HepG2 (cell line): Measurements from ENCODE around the gene ABCA4. TPM values are rescaled to one million over a fixed set of nuclear protein-coding genes. Genes with fewer than 3 reads are reported as not detected.

Experiments used
- ATAC-seq: fragments of 200-7000 bp; cut with Tn5 transposase; 3 replicates; pipeline ENCODE4 v1.9.1; 2020; ENCODE audit warnings: mild to moderate bottlenecking, moderate library complexity
- BruUV-seq: library from RNA; stranded (reverse); fragments of 400-500 nt; replicated peaks from 2 replicates; lab custom pipeline; 2021; lab: Mats Ljungman, UMichigan
- CTCF ChIA-PET: fragments of 300-600 bp; formaldehyde crosslinking; extraction: SDS; loops from one replicate; lab custom pipeline; 2021; ENCODE audit warnings: low total read pairs, inconsistent platforms, low intra/inter-chr PET ratio; lab: Yijun Ruan, JAX
- POLR2A ChIA-PET: fragments of 350-600 bp; sonication (Branson Sonifier 250); formaldehyde crosslinking; loops from one replicate; lab custom pipeline; 2020; ENCODE audit warnings: antibody characterized with exemption, inconsistent platforms; lab: Yijun Ruan, JAX
- DNase-seq: peaks from one replicate; pipeline ENCODE4 v3.0.0-alpha.2; 2015; ENCODE audit warnings: low spot score
- FAIRE-seq: peaks from 3 replicates; lab custom pipeline; 2011; peaks lifted over from hg19 to GRCh38; lab: Jason Lieb, UNC
- H2AFZ ChIP-seq: one replicate; pipeline ENCODE4 v1.6.1; 2011; ENCODE audit warnings: low read length, inconsistent platforms
- H3K27ac ChIP-seq: fragments of 300-600 bp; 3 replicates; pipeline ENCODE4 v1.8.0; 2011; ENCODE audit warnings: mixed run types, mild to moderate bottlenecking, mixed read lengths, low read length, inconsistent platforms; ENCODE audit not compliant: insufficient read depth; ENCODE audit errors: extremely low read length
- H3K27me3 ChIP-seq, 2 experiments: fragments of 200-600 bp in 1 of 2; 2 replicates in 1 of 2; 3 replicates in 1 of 2; pipeline versions ENCODE4 v1.6.0 to v1.8.0; 2011; ENCODE audit warnings: low read length in 2 of 2, mild to moderate bottlenecking in 2 of 2, moderate library complexity in 2 of 2, inconsistent platforms in 1 of 2; ENCODE audit not compliant: insufficient read depth in 2 of 2, control insufficient read depth in 1 of 2
- H3K36me3 ChIP-seq, 2 experiments: fragments of 200-600 bp in 1 of 2; replicated peaks in 1 of 2; 2 replicates in 1 of 2; 3 replicates in 1 of 2; pipeline versions ENCODE4 v1.5.1 to v1.8.0; 2011; ENCODE audit warnings: low read length in 2 of 2, inconsistent platforms in 1 of 2; ENCODE audit not compliant: insufficient read depth in 2 of 2, control insufficient read depth in 1 of 2
- H3K4me1 ChIP-seq: 2 replicates; pipeline ENCODE4 v1.5.1; 2012; ENCODE audit warnings: low read length, inconsistent platforms; ENCODE audit not compliant: insufficient read depth
- H3K4me2 ChIP-seq: 2 replicates; pipeline ENCODE4 v1.6.0; 2011; ENCODE audit warnings: low read depth, low read length, inconsistent platforms
- H3K4me3 ChIP-seq, 3 experiments: fragments of 200-600 bp in 1 of 3; sonication (generic), shearing (Covaris generic) in 1 of 3; replicated peaks in 1 of 3; 2 replicates each; pipeline ENCODE4 v1.5.1; 2011 to 2016; ENCODE audit warnings: low read length in 3 of 3, inconsistent platforms in 2 of 3, low read depth in 2 of 3, mild to moderate bottlenecking in 2 of 3, control low read depth in 1 of 3, mixed read lengths in 1 of 3; ENCODE audit not compliant: insufficient read depth in 1 of 3
- H3K79me2 ChIP-seq: one replicate; pipeline ENCODE4 v1.6.1; 2011; ENCODE audit warnings: low read length, inconsistent platforms; ENCODE audit not compliant: insufficient read depth
- H3K9ac ChIP-seq: 2 replicates; pipeline ENCODE4 v1.6.0; 2011; ENCODE audit warnings: mild to moderate bottlenecking, low read depth, low read length, inconsistent platforms; ENCODE audit not compliant: insufficient read depth
- H3K9me3 ChIP-seq: 2 replicates; pipeline ENCODE4 v1.5.1; 2012; ENCODE audit warnings: mild to moderate bottlenecking, low read length
- H4K20me1 ChIP-seq: 2 replicates; pipeline ENCODE4 v1.6.0; 2011; ENCODE audit warnings: inconsistent platforms, mild to moderate bottlenecking, low read length, moderate library complexity; ENCODE audit not compliant: insufficient read depth
- BORCS8-MEF2B ChIP-seq: sonication (generic); formaldehyde crosslinking; IDR thresholded peaks from 2 replicates; pipeline ENCODE4 v1.8.0; 2022; ENCODE audit warnings: mild to moderate bottlenecking, missing genetic modification reagents
- ETV5 ChIP-seq: IDR thresholded peaks from 2 replicates; pipeline ENCODE4 v1.6.1; 2018; ENCODE audit warnings: missing biosample characterization, missing genetic modification reagents, inconsistent platforms, borderline replicate concordance
- FOXA3 ChIP-seq: IDR thresholded peaks from 2 replicates; pipeline ENCODE4 v1.6.1; 2016; ENCODE audit warnings: missing genetic modification reagents, missing compliant biosample characterization
- IRX3 ChIP-seq: sonication (generic); formaldehyde crosslinking; IDR thresholded peaks from 2 replicates; pipeline ENCODE4 v1.8.1; 2023; ENCODE audit warnings: mild to moderate bottlenecking, low read depth, missing genetic modification reagents, borderline replicate concordance
- SRF ChIP-seq: IDR thresholded peaks from 2 replicates; pipeline ENCODE4 v1.6.1; 2011; ENCODE audit warnings: mild to moderate bottlenecking, low read depth, low read length, moderate library complexity
- ZNF142 ChIP-seq: sonication (generic); formaldehyde crosslinking; IDR thresholded peaks from 2 replicates; pipeline ENCODE4 v1.4.0; 2020; ENCODE audit warnings: missing genetic modification reagents
- ZNF776 ChIP-seq: sonication (generic); formaldehyde crosslinking; IDR thresholded peaks from 2 replicates; pipeline ENCODE4 v1.4.0; 2020; ENCODE audit warnings: mild to moderate bottlenecking, missing genetic modification reagents
- WGBS: methylation state at CpG from one replicate; pipeline ENCODE4 v1.1.6; 2017; ENCODE audit warnings: low lambda C conversion rate; 5-methylcytosine and 5-hydroxymethylcytosine counted together
- in situ Hi-C: cut with HindIII; loops from 2 replicates; pipeline ENCODE4 v1.10.0; 2017; ENCODE audit warnings: low pct_unique_long_range_greater_than_20kb; ENCODE audit not compliant: extremely low pct_ligation_motif_present
- intact Hi-C: fragments of 100-400 bp; cut with micrococcal nuclease; formaldehyde crosslinking; loops from one replicate; pipeline ENCODE4 v1.10.0; 2022; ENCODE audit not compliant: unreplicated experiment
- polyA plus RNA-seq, 8 experiments: library from polyadenylated mRNA; depleted of rRNA in 3 of 8; stranded (reverse) in 7 of 8; unstranded in 1 of 8; fragments of >200 nt; fragmentation: Illumina TruSeq in 4 of 8; extraction: Trizol in 4 of 8; gene quantifications; 2 replicates each; pipeline versions ENCODE4 v1.2.1 to v1.2.3, GENCODE V29; 2011 to 2016; ENCODE audit warnings: low read depth in 4 of 8, missing spikeins in 1 of 8, mixed read lengths in 1 of 8; ENCODE audit not compliant: insufficient read depth in 1 of 8
- total RNA-seq, 5 experiments: library from RNA; depleted of rRNA; stranded (reverse); fragments of >200 nt; fragmentation: Illumina TruSeq; extraction: Trizol; gene quantifications; 2 replicates each; pipeline ENCODE4 v1.2.3, GENCODE V29; 2016; ENCODE audit warnings: low read depth in 1 of 5
- TF ChIP-seq, protein P1 (sequence below): sonication (generic); formaldehyde crosslinking; IDR thresholded peaks from 2 replicates; pipeline ENCODE4 v1.8.1; 2023; ENCODE audit warnings: mild to moderate bottlenecking, moderate library complexity, missing genetic modification reagents
- TF ChIP-seq, protein P2 (sequence below), 2 experiments: sonication (generic) in 1 of 2; formaldehyde crosslinking in 1 of 2; IDR thresholded peaks; 2 replicates each; pipeline versions ENCODE4 v1.5.1 to v1.6.1; 2011 to 2020; ENCODE audit warnings: borderline replicate concordance in 1 of 2, low read depth in 1 of 2, low read length in 1 of 2, mild to moderate bottlenecking in 1 of 2, missing genetic modification reagents in 1 of 2, moderate library complexity in 1 of 2
- TF ChIP-seq, protein P3 (sequence below): sonication (generic); formaldehyde crosslinking; IDR thresholded peaks from 2 replicates; pipeline ENCODE4 v1.4.0; 2020; ENCODE audit warnings: missing genetic modification reagents

Gene ABCA4
- total and polyA plus RNA-seq, 2 of the 13 experiments (the other 11 are each of a cell fraction or from before 2014, with no cell fraction given): 0.24 to 0.67 TPM

DNA sequence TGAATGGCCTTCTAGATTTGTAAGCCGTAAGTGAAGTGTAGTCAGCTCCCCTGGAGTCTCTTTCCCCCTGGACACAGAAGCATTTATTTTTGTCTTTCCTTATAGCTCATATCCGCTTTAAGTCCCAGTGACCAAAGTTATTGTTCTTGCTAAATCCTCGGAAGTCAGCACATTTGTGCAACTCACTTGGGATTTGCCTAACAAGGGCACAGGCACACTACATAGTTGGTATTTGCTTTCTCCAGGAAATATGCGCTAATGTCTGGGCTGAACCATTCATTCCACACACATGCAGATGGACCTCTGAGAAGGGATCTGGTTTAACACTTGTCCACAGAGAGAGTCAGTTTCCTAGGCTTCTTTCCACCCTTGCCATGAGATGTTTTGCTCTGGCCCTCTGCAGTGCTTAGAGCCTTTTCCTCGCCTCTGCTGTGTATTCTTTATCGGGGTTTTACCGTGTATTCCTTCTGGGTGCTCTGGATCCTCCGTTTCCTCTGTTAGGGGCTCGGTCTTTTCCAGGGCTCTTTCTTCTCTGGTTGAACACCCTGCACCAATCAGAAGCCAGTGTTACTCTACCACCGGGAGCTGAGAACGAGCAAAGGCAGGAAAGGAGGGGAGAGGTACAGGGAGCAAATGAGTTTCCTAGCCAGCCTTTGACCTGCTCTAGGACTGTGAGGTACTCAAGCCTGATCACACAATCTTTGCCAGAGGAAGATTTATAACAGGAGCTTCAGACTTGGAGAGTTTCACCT lies 72.4 kb downstream of the ABCA4 start:
- peak; percentile 75 for DNase-seq
- no peaks in the 10 kb centered on the region for H4K20me1 ChIP-seq
- H3K27ac ChIP-seq: no peak overlapping the region
- H3K9ac ChIP-seq: peak overlapping the region; percentile 25; the same call in 1 of the 2 replicates
- BruUV-seq: no TSS peak
- peak overlapping the region; percentile 36 to 49 (median 36) for H3K4me3 ChIP-seq
- FAIRE-seq: peak; percentile 82
- H3K4me1 ChIP-seq: peaks cover 61% of the 10 kb centered on the region
- WGBS: under 1% methylated on average over 11 of the region's 11 CpGs
- no peaks in the 10 kb centered on the region for H3K9me3 ChIP-seq
- no peaks in the 10 kb centered on the region for H3K79me2 ChIP-seq
- ChIA-PET POLR2A (interaction anchor here (1.0 to 3.2 kb wide), 4 partner anchors 11 to 27 kb away, joined by 4 to 15 read pairs (median 6); no protein-coding TSS in a partner anchor), CTCF (interaction anchor here (1.6 kb wide), 1 partner anchor 9 kb away, joined by 3 read pairs; no protein-coding TSS in a partner anchor)
- no peaks in the 10 kb centered on the region for H3K36me3 ChIP-seq
- peak overlapping the region; percentile 69 for H2AFZ ChIP-seq
- in situ Hi-C loops (loop anchor here (5.0 kb wide), 1 partner anchor 289 kb away; no protein-coding TSS in a partner anchor), intact Hi-C loops (loop anchor here (5.0 kb wide), 1 partner anchor 414 kb away; no protein-coding TSS in a partner anchor)
- peak; percentile 65 for ATAC-seq
- peak overlapping the region; percentile 78 for H3K4me2 ChIP-seq
- no peaks in the 10 kb centered on the region for H3K27me3 ChIP-seq
- TF ChIP-seq ZNF776 (CRISPR knock-in tag) (no peak), FOXA3 (0 out of 2 replicates have a peak, but pooled peaks have one; percentile 9), BORCS8-MEF2B (no peak), IRX3 (CRISPR knock-in tag) (no peak), ZNF142 (CRISPR knock-in tag) (no peak), ETV5 (CRISPR knock-in tag) (peak; percentile 6; the same call in 1 of the 2 replicates), SRF (peak; percentile 65; the same call in 1 of the 2 replicates)
- TF ChIP-seq, protein P1, sequence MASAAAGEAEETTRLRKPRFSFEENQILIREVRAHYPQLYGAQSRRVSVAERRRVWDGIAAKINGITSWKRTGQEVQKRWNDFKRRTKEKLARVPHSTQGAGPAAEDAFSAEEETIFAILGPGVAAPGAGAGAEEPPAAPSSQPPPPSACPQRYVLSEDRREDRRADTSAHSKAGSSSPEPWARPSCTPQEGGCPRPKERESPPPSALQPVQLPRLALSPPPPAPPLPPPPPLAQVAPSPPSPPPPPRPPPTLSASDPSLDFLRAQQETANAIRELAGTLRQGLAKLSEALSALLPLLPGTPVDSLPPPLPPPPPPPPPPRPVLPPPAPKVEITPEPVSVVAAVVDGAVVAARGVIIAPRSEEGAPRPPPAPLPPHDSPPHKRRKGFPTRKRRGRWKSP: 0 out of 2 replicates have a peak, but pooled peaks have one; percentile 40
- TF ChIP-seq, protein P2, sequence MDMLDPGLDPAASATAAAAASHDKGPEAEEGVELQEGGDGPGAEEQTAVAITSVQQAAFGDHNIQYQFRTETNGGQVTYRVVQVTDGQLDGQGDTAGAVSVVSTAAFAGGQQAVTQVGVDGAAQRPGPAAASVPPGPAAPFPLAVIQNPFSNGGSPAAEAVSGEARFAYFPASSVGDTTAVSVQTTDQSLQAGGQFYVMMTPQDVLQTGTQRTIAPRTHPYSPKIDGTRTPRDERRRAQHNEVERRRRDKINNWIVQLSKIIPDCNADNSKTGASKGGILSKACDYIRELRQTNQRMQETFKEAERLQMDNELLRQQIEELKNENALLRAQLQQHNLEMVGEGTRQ (IDR thresholded peaks at IDR 0.05; ENCODE audit: low read depth, low read length): no peak
- TF ChIP-seq, protein P2 (CRISPR knock-in tag; IDR thresholded peaks at IDR 0.05; ENCODE audit: borderline replicate concordance): no peak
- TF ChIP-seq, protein P3, sequence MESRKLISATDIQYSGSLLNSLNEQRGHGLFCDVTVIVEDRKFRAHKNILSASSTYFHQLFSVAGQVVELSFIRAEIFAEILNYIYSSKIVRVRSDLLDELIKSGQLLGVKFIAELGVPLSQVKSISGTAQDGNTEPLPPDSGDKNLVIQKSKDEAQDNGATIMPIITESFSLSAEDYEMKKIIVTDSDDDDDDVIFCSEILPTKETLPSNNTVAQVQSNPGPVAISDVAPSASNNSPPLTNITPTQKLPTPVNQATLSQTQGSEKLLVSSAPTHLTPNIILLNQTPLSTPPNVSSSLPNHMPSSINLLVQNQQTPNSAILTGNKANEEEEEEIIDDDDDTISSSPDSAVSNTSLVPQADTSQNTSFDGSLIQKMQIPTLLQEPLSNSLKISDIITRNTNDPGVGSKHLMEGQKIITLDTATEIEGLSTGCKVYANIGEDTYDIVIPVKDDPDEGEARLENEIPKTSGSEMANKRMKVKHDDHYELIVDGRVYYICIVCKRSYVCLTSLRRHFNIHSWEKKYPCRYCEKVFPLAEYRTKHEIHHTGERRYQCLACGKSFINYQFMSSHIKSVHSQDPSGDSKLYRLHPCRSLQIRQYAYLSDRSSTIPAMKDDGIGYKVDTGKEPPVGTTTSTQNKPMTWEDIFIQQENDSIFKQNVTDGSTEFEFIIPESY (CRISPR knock-in tag): 0 out of 2 replicates have a peak, but pooled peaks have one; percentile 9
